Lower leg skin (tissue), 3 donors: Measurements from ENCODE around the gene PDE9A.

Experiments used
- CTCF ChIP-seq, 3 donors: fragments of 450-650 bp; IDR thresholded peaks; one replicate each; pipeline ENCODE4 v1.5.1; 2016; ENCODE audit warnings: antibody characterized with exemption in 3 of 3, mild to moderate bottlenecking in 3 of 3, moderate library complexity in 2 of 3
- POLR2A ChIP-seq, 2 donors: fragments of 450-650 bp; IDR thresholded peaks; one replicate each; pipeline ENCODE4 v1.6.1; 2016 to 2017; ENCODE audit warnings: antibody characterized with exemption in 2 of 2, mild to moderate bottlenecking in 1 of 2, moderate library complexity in 1 of 2

GRCh38 chr21:42797522-42797921 is 144.1 kb downstream of the PDE9A start:
- TF ChIP-seq CTCF (IDR thresholded peaks at IDR 0.05) (no peak), POLR2A (IDR thresholded peaks at IDR 0.05) (no peak)
